Measurements from ENCODE around the gene DBH.
"Not testable (repeated sequence)": the region's sequence is repeated elsewhere in the genome, so short reads cannot be mapped to it uniquely, and the experiment has no call there.

DBH gene

GRCh38 chr9:133604856-133605255 lies 31.3 kb upstream of the DBH start:
- peak; percentile 17 for DNase-seq

- DNase-seq = no peak
Observed at GRCh38 chr9:133605446-133605845, 30.7 kb upstream of the DBH start.

GRCh38 chr9:133605856-133606707 lies 30.1 kb upstream of the DBH start:
- DNase-seq = no peak

- no peak for DNase-seq
Observed at GRCh38 chr9:133606708-133607025, 29.5 kb upstream of the DBH start.

GRCh38 chr9:133607381-133607780 lies 28.8 kb upstream of the DBH start:
- no peak for DNase-seq

- DNase-seq = no peak
Observed at GRCh38 chr9:133607976-133608375, 28.2 kb upstream of the DBH start.

GRCh38 chr9:133608382-133608781 lies 27.8 kb upstream of the DBH start:
- DNase-seq = no peak

- DNase-seq = no peak
Observed at GRCh38 chr9:133608889-133609288, 27.3 kb upstream of the DBH start.

- peak; percentile 55 for DNase-seq
Observed at GRCh38 chr9:133609311-133610098, 26.7 kb upstream of the DBH start, which contains the start of gene FAM163B. Gene FAM163B (minus strand): TSS chr9:133609389. CDS start chr9:133580223, 29,166 bp downstream.

GRCh38 chr9:133610845-133611244 lies 25.3 kb upstream of the DBH start:
- DNase-seq = no peak

- no peak for DNase-seq
Observed at GRCh38 chr9:133612051-133612450, 24.1 kb upstream of the DBH start.

GRCh38 chr9:133612816-133613215 lies 23.3 kb upstream of the DBH start:
- DNase-seq = no peak

- DNase-seq = no peak
Observed at GRCh38 chr9:133613432-133613831, 22.7 kb upstream of the DBH start.

- DNase-seq = no peak
Observed at GRCh38 chr9:133614056-133614455, 22.1 kb upstream of the DBH start.

GRCh38 chr9:133614678-133615077 lies 21.5 kb upstream of the DBH start:
- DNase-seq = no peak

- DNase-seq = no peak
Observed at GRCh38 chr9:133615186-133615585, 21.0 kb upstream of the DBH start.

GRCh38 chr9:133615606-133616188 lies 20.5 kb upstream of the DBH start:
- DNase-seq = no peak

GRCh38 chr9:133616643-133617405 lies 19.3 kb upstream of the DBH start:
- no peak for DNase-seq

GRCh38 chr9:133618726-133619125 lies 17.4 kb upstream of the DBH start:
- no peak for DNase-seq

GRCh38 chr9:133619791-133620190 lies 16.4 kb upstream of the DBH start:
- DNase-seq = peak; percentile 70

GRCh38 chr9:133621725-133622267 lies 14.4 kb upstream of the DBH start:
- no peak for DNase-seq

GRCh38 chr9:133622555-133622954 lies 13.6 kb upstream of the DBH start:
- DNase-seq = no peak

- not testable (repeated sequence) for DNase-seq
Observed at GRCh38 chr9:133626008-133626407, 10.2 kb upstream of the DBH start.

Measured in stimulated activated CD4-positive, alpha-beta T cell treated with anti-CD3 and anti-CD28 coated beads, Interleukin-15, amount 100 ng/mL, for 24 hours (primary cell).